GM19351 (cell line): ENCODE results near the gene CYB5D1.

Experiments used
- ATAC-seq: cut with Tn5 transposase; IDR thresholded peaks from one replicate; pipeline ENCODE4 v1.9.1; 2021; ENCODE audit warnings: mild to moderate bottlenecking, moderate library complexity; ENCODE audit not compliant: unreplicated experiment

The CYB5D1 gene

DNA sequence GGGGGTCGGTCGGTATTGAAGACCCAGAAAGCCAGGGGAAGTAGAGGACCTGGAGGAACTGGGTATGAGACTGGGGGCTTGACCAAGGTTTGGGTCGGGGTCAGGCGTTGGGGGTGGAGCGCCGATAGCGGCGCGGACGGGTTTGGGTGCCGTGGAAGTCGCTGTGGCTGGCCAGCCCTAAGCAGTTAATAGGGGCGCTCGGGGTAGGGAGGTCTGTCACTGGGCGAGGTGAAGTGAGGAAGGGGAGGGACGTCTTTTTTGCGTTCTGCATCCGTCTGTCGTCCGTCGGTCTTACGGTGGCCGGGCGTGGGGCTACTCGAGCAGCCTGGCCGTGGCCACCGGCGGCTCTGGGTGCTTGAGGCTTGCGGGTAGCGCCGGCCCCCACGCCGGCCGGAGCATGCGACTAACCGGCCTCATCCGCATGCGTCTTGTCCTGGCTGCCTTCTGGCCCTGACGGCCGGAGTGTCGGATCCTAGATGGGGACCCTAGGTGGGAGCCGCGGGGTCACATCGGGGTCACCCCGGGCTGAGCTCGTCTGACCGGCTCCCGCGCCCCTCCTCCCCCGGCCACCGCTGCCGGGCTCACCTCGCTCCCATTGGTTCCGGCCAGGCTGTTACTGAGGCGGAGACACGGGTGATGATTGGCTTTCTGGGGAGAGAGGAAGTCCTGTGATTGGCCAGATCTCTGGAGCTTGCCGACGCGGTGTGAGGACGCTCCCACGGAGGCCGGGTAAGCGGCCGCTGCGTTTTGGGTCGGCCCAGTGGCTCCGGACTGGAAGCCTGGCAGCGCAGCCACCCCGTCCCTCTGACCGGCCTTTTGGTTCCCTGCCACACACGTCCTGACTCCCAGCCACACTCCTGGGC, 13.3 kb upstream of the CYB5D1 start:
- ATAC-seq, result peak; percentile 62

DNA sequence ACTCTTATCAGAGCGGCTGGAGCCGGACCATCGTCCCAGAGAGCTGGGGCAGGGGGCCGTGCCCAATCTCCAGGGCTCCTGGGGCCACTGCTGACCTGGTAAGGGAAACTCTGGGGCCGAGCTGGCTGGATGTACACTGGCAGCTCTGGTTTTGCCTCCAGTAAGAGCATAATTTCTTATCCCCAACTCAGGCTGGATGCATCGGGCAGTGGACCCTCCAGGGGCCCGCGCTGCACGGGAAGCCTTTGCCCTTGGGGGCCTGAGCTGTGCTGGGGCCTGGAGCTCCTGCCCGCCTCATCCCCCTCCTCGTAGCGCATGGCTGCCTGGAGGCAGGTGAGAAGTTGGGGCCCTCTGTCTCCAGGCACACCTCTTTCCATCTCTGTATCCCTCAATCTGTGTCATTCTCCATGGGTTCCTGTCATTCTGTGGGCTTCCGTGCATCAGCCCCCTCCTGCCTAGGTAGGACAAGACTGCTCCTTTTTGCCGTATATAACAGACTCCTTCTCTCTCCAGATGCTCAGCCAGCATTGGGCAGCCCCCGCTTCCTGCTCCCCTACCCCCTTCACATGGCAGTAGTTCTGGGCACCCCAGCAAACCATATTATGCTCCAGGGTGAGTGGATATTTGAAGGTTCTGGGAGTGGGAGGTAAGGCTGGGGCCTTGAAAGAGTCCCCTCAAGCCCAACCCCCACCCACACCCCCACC, 12.3 kb upstream of the CYB5D1 start:
- no peak for ATAC-seq

DNA sequence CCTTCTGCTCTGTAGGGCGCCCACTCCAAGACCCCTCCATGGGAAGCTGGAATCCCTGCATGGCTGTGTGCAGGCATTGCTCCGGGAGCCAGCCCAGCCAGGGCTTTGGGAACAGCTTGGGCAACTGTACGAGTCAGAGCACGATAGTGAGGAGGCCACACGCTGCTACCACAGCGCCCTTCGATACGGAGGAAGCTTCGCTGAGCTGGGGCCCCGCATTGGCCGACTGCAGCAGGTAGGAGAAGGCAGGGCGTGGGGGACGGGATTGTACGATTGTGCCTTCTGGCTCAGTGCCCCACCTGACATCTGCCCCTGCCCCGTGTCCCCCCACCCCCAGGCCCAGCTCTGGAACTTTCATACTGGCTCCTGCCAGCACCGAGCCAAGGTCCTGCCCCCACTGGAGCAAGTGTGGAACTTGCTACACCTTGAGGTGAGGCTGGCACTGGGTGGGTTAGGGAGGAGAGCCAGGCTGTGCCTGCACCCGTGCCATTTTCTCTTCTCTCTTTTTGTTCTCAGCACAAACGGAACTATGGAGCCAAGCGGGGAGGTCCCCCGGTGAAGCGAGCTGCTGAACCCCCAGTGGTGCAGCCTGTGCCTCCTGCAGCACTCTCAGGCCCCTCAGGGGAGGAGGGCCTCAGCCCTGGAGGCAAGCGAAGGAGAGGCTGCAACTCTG, 11.6 kb upstream of the CYB5D1 start:
- no peak for ATAC-seq

DNA sequence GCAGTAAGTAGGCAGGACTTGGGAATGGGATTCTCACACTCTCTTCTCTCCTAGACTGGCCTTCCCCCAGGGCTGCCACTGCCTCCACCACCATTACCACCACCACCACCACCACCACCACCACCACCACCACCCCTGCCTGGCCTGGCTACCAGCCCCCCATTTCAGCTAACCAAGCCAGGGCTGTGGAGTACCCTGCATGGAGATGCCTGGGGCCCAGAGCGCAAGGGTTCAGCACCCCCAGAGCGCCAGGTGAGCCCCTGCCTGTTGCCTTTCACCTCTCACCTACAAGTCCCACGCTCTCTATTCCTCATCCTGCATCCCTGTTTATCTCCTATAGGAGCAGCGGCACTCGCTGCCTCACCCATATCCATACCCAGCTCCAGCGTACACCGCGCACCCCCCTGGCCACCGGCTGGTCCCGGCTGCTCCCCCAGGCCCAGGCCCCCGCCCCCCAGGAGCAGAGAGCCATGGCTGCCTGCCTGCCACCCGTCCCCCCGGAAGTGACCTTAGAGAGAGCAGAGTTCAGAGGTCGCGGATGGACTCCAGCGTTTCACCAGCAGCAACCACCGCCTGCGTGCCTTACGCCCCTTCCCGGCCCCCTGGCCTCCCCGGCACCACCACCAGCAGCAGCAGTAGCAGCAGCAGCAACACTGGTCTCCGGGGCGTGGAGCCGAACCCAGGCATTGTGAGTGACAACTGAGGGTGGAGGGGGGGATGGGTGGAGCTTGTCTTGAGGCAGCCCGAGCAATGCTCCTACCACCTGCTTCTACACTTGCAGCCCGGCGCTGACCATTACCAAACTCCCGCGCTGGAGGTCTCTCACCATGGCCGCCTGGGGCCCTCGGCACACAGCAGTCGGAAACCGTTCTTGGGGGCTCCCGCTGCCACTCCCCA, 10.8 kb upstream of the CYB5D1 start:
- ATAC-seq, result no peak

DNA sequence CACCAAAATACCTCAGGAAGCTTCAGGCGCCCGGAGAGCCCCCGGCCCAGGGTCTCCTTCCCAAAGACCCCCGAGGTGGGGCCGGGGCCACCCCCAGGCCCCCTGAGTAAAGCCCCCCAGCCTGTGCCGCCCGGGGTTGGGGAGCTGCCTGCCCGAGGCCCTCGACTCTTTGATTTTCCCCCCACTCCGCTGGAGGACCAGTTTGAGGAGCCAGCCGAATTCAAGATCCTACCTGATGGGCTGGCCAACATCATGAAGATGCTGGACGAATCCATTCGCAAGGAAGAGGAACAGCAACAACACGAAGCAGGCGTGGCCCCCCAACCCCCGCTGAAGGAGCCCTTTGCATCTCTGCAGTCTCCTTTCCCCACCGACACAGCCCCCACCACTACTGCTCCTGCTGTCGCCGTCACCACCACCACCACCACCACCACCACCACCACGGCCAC, 9.6 kb upstream of the CYB5D1 start:
- no peak for ATAC-seq

DNA sequence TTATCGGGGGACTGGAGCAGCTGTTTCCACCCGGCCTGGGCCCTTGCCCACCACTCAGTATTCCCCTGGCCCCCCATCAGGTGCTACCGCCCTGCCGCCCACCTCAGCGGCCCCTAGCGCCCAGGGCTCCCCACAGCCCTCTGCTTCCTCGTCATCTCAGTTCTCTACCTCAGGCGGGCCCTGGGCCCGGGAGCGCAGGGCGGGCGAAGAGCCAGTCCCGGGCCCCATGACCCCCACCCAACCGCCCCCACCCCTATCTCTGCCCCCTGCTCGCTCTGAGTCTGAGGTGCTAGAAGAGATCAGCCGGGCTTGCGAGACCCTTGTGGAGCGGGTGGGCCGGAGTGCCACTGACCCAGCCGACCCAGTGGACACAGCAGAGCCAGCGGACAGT, 9.1 kb upstream of the CYB5D1 start:
- ATAC-seq, result no peak

DNA sequence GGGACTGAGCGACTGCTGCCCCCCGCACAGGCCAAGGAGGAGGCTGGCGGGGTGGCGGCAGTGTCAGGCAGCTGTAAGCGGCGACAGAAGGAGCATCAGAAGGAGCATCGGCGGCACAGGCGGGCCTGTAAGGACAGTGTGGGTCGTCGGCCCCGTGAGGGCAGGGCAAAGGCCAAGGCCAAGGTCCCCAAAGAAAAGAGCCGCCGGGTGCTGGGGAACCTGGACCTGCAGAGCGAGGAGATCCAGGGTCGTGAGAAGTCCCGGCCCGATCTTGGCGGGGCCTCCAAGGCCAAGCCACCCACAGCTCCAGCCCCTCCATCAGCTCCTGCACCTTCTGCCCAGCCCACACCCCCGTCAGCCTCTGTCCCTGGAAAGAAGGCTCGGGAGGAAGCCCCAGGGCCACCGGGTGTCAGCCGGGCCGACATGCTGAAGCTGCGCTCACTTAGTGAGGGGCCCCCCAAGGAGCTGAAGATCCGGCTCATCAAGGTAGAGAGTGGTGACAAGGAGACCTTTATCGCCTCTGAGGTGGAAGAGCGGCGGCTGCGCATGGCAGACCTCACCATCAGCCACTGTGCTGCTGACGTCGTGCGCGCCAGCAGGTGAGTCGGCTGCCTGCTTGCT, 8.6 kb upstream of the CYB5D1 start:
- ATAC-seq, result no peak

DNA sequence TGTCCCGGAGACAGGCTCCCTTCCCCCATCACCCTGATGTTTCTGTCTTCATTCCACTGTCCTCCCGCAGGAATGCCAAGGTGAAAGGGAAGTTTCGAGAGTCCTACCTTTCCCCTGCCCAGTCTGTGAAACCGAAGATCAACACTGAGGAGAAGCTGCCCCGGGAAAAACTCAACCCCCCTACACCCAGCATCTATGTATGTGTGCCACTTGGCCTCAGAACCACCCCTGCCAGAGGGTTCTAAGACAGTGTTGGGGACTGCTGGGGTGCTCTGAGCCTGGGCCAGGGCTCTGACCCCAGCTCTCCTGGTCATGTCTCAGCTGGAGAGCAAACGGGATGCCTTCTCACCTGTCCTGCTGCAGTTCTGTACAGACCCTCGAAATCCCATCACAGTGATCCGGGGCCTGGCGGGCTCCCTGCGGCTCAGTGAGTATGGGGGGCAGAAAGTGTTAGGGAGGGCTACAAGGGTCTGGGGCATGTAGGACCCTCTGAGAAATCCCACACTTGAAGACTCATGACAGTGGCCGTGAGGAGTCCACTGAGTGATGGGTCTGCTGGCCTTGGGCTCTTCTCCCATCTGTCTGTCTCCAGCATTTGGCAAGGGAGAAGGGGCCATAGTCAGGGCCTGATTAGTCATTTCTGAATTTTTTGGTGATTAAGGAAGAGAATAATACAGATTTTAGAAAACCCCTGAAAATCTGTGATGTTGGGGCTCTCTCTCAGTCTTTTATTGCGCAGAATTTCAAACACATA, 7.9 kb upstream of the CYB5D1 start:
- ATAC-seq, result no peak

DNA sequence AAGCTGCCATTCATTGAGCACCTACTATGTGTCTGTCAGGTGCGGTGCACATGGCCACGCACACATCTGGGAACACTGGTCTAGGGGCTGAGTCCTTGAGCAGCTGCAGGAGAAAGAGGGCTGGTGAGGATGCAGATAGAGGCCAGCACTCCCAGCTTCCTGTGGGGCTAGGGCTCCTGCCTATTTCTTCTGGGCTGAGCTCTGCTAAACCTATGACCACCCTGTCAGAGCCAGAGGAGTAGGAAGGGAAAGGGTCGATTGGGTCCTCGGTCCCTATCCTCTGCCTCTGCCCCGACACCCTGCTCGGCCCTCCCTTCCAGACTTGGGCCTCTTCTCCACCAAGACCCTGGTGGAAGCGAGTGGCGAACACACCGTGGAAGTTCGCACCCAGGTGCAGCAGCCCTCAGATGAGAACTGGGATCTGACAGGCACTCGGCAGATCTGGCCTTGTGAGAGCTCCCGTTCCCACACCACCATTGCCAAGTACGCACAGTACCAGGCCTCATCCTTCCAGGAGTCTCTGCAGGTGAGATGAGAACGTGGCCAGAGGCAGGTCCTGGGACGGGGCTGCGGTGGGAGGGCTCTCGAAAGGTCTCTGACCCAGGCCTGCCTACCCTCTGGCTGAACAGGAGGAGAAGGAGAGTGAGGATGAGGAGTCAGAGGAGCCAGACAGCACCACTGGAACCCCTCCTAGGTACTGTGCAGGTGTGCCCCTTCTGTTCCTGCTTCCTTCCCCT, 6.9 kb upstream of the CYB5D1 start:
- ATAC-seq, result no peak

DNA sequence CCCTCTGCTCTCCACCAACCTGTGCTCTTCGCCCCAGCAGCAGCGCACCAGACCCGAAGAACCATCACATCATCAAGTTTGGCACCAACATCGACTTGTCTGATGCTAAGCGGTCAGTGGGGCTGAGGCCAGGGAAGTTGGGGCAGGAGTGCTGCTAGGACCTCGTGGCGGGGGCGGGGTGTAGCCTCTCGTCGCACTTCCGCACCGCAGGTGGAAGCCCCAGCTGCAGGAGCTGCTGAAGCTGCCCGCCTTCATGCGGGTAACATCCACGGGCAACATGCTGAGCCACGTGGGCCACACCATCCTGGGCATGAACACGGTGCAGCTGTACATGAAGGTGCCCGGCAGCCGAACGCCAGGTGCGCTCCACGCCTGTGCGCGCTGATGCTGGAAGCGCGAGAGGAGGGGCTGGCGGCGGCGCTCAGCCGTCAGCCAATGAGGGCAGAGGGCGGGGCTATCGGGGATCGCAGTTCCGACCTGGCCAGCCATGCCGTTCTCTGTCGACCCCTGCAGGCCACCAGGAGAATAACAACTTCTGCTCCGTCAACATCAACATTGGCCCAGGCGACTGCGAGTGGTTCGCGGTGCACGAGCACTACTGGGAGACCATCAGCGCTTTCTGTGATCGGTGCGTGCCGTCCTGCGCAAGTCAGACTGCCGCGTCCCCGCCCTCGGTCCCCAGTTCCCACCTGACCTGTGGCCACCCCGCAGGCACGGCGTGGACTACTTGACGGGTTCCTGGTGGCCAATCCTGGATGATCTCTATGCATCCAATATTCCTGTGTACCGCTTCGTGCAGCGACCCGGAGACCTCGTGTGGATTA, 6.2 kb upstream of the CYB5D1 start:
- ATAC-seq, result peak; percentile 82

DNA sequence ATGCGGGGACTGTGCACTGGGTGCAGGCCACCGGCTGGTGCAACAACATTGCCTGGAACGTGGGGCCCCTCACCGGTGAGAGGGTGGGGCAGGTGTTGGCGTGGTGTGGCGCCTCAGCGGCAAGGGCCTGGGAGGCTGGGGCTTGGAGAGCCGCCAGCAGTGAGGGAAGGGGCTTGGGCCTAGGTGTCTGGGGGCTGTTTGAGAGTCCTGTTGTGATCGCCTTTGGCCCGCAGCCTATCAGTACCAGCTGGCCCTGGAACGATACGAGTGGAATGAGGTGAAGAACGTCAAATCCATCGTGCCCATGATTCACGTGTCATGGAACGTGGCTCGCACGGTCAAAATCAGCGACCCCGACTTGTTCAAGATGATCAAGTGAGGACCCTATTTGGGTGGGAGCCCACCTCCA, 5.5 kb upstream of the CYB5D1 start:
- no peak for ATAC-seq

DNA sequence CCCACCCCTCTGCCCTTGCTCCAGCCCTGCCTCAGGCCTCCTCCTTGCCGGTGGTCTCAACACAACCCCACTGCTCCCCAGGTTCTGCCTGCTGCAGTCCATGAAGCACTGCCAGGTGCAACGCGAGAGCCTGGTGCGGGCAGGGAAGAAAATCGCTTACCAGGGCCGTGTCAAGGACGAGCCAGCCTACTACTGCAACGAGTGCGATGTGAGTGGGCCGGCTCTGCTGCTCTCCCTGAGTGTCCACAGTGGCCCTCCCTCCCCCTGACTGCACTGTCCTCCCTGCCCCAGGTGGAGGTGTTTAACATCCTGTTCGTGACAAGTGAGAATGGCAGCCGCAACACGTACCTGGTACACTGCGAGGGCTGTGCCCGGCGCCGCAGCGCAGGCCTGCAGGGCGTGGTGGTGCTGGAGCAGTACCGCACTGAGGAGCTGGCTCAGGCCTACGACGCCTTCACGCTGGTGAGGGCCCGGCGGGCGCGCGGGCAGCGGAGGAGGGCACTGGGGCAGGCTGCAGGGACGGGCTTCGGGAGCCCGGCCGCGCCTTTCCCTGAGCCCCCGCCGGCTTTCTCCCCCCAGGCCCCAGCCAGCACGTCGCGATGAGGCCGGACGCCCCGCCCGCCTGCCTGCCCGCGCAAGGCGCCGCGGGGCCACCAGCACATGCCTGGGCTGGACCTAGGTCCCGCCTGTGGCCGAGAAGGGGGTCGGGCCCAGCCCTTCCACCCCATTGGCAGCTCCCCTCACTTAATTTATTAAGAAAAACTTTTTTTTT, 4.7 kb upstream of the CYB5D1 start:
- ATAC-seq, result no peak

DNA sequence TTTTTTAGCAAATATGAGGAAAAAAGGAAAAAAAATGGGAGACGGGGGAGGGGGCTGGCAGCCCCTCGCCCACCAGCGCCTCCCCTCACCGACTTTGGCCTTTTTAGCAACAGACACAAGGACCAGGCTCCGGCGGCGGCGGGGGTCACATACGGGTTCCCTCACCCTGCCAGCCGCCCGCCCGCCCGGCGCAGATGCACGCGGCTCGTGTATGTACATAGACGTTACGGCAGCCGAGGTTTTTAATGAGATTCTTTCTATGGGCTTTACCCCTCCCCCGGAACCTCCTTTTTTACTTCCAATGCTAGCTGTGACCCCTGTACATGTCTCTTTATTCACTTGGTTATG, 4.1 kb upstream of the CYB5D1 start:
- no peak for ATAC-seq

DNA sequence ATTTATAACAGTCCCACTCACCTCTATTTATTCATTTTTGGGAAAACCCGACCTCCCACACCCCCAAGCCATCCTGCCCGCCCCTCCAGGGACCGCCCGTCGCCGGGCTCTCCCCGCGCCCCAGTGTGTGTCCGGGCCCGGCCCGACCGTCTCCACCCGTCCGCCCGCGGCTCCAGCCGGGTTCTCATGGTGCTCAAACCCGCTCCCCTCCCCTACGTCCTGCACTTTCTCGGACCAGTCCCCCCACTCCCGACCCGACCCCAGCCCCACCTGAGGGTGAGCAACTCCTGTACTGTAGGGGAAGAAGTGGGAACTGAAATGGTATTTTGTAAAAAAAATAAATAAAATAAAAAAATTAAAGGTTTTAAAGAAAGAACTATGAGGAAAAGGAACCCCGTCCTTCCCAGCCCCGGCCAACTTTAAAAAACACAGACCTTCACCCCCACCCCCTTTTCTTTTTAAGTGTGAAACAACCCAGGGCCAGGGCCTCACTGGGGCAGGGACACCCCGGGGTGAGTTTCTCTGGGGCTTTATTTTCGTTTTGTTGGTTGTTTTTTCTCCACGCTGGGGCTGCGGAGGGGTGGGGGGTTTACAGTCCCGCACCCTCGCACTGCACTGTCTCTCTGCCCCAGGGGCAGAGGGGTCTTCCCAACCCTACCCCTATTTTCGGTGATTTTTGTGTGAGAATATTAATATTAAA, 3.6 kb upstream of the CYB5D1 start:
- ATAC-seq, result no peak

DNA sequence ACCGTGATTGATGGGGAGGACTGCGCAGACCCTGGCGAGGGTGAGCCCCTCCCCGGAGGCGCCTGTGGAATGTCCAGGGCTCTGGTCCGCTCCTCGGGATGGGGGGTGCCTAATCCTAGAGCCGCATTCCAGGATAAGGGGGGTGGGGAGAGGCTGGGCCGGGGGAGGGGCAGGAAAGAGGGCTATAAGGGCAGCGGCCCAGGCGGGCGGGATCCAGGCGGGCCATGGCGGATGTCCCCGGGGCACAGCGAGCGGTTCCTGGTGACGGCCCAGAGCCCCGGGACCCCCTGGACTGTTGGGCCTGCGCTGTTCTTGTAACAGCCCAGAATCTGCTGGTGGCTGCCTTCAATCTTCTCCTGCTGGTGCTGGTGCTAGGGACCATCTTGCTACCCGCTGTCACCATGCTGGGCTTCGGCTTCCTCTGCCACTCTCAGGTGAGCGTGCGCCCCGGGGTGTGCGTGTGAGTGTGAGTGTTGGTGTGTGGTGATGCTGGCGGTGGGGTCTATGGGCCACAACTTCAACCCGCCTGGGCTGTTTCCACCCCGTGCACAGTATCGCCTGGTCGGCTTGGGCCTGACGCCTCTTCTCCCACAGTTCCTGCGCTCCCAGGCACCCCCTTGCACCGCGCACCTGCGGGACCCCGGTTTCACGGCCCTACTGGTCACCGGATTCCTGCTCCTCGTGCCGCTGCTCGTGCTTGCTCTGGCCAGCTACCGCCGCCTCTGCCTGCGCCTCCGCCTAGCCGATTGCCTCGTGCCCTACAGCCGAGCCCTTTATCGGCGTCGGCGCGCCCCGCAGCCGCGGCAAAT, 2.7 kb upstream of the CYB5D1 start, which contains the start of gene TMEM88:
TMEM88 (plus strand) TSS at position 216 of the 809 bp plus-strand sequence; CDS start at position 225, 9 bp downstream.
- ATAC-seq, result no peak

DNA sequence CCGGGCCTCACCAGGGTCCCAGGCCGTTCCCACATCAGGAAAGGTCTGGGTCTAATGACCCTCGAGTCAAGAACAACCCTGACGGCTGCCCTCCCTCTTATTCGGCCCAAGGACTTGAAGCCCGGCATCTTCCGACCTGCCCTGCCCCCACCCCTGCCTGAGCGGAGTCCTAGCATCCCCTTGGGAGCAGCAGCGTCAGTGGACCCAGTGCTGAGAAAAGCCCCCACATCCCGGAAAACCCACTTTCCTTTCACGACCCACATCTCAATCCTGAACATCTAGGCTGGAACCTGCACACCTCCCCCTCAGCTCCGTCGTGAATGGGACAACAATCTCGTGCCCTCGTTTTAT, 2.2 kb upstream of the CYB5D1 start:
- ATAC-seq, result no peak
